T-cell (primary cell): ENCODE measurements around the gene FAF2. TPM values are rescaled to one million over a fixed set of nuclear protein-coding genes. Genes with fewer than 3 reads are reported as not detected.

Source experiments
- ATAC-seq, 4 experiments: fragments of 200-7000 bp in 3 of 4; fragments of 150-1000 bp in 1 of 4; cut with Tn5 transposase; replicated peaks in 1 of 4; 1 replicate in 3 of 4; 2 replicates in 1 of 4; pipeline ENCODE4 v1.10.0; 2021; ENCODE audit warnings: moderate library complexity in 3 of 4, mild to moderate bottlenecking in 2 of 4, moderate number of reproducible peaks in 1 of 4
- CTCF ChIA-PET, 2 donors: fragments of 300-600 bp; sonication (Branson Sonifier 250); formaldehyde crosslinking; loops; one replicate each; lab custom pipeline; 2022; ENCODE audit warnings: antibody characterized with exemption in 2 of 2; lab: Charles Lee
- POLR2A ChIA-PET, 2 donors: fragments of 300-600 bp; sonication (Branson Sonifier 250); formaldehyde crosslinking; loops; one replicate each; lab custom pipeline; 2022; ENCODE audit warnings: antibody characterized with exemption in 2 of 2; lab: Charles Lee
- DNase-seq, 35 experiments: peaks; one replicate each; pipeline versions ENCODE4 v3.0.0 to v3.0.0-alpha.2; 2013 to 2023
- H3K27ac ChIP-seq: one replicate; pipeline ENCODE4 v1.5.1; 2013; ENCODE audit warnings: low read length
- H3K27me3 ChIP-seq, 2 experiments: replicated peaks in 1 of 2; 1 replicate in 1 of 2; 2 replicates in 1 of 2; pipeline versions ENCODE4 v1.6.1 to v1.7.0; 2013; ENCODE audit warnings: low read length in 1 of 2, mixed read lengths in 1 of 2; ENCODE audit not compliant: control insufficient read depth in 2 of 2, insufficient read depth in 2 of 2; ENCODE audit errors: extremely low read depth in 1 of 2
- H3K36me3 ChIP-seq, 2 donors: 1 replicate in 1 of 2; 2 replicates in 1 of 2; pipeline versions ENCODE4 v1.6.1 to v1.7.0; 2013; ENCODE audit warnings: low read length in 1 of 2; ENCODE audit not compliant: control insufficient read depth in 2 of 2, insufficient read depth in 1 of 2; ENCODE audit errors: extremely low read depth in 1 of 2
- H3K4me1 ChIP-seq, 2 experiments: 1 replicate in 1 of 2; 2 replicates in 1 of 2; pipeline versions ENCODE4 v1.6.1 to v1.7.0; 2013; ENCODE audit warnings: low read length in 2 of 2, mixed read lengths in 1 of 2; ENCODE audit not compliant: insufficient read depth in 2 of 2, control insufficient read depth in 1 of 2; ENCODE audit errors: extremely low read depth in 1 of 2
- H3K4me3 ChIP-seq, 2 donors: 1 replicate in 1 of 2; 2 replicates in 1 of 2; pipeline versions ENCODE4 v1.5.1 to v1.7.0; 2013; ENCODE audit warnings: mild to moderate bottlenecking in 2 of 2, low read length in 1 of 2, moderate library complexity in 1 of 2; ENCODE audit not compliant: control insufficient read depth in 1 of 2; ENCODE audit errors: extremely low read depth in 1 of 2
- H3K9me3 ChIP-seq: 2 replicates; pipeline ENCODE4 v1.7.0; 2013
- H3K27ac Mint-ChIP-seq, 2 donors: one replicate each; pipeline ENCODE4 v1.8.0; 2020 to 2021; ENCODE audit warnings: mild to moderate bottlenecking in 2 of 2, mixed read lengths in 2 of 2
- H3K27me3 Mint-ChIP-seq, 2 donors: one replicate each; pipeline ENCODE4 v1.8.0; 2021 to 2022; ENCODE audit warnings: mixed read lengths in 2 of 2
- H3K36me3 Mint-ChIP-seq: one replicate; pipeline ENCODE4 v1.8.0; 2021; ENCODE audit warnings: mixed read lengths
- H3K4me1 Mint-ChIP-seq, 3 donors: one replicate each; pipeline ENCODE4 v1.8.0; 2020 to 2022; ENCODE audit warnings: mixed read lengths in 3 of 3, mild to moderate bottlenecking in 1 of 3
- H3K4me3 Mint-ChIP-seq, 3 donors: one replicate each; pipeline ENCODE4 v1.8.0; 2020 to 2022; ENCODE audit warnings: mild to moderate bottlenecking in 3 of 3, mixed read lengths in 3 of 3, moderate library complexity in 3 of 3
- H3K9me3 Mint-ChIP-seq, 3 donors: one replicate each; pipeline ENCODE4 v1.8.0; 2020 to 2022; ENCODE audit warnings: mixed read lengths in 3 of 3
- whole genome bisulfite sequencing: methylation state at CpG from one replicate; pipeline ENCODE4 v1.1.5; 2013; ENCODE audit warnings: missing lambda C conversion rate; ENCODE audit not compliant: insufficient coverage; 5-methylcytosine and 5-hydroxymethylcytosine counted together
- total RNA-seq, 35 experiments: library from RNA in 6 of 35; stranded (reverse) in 6 of 35; fragments of 120-200 nt in 1 of 35; gene quantifications; one replicate each; pipeline versions ENCODE4 v1.2.1 to v1.2.4 and lab custom pipeline; 2013 to 2026

FAF2 gene
- total RNA-seq, 5 donors from 2014 or later (not counting 1 experiment from before 2014, with no cell fraction given): 24.1 to 27.7 (median 26.2) TPM

DNA sequence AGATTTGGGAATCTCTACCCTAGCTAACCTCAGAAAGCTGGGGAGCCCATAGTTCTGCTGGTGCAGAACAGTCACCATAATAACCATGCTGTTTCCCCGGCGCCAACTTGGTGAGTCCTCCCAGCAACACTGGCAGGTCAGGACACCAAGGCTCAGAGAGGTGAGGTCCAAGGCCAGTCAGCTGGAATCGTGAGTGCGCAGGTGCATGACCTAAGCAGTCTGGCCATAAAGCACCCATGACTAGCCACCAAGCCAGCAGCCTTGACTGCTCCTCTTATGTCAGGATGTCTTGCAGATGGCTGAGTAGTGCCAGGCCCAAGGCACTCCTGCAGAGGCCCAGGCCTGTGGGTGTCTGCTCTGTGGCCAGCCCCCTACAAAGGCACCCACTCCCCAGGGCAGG lies 86.5 kb downstream of the FAF2 start:
- Histone ChIP-seq H3K9me3 (no peaks in the 10 kb centered on the region), H3K36me3 (peaks cover 8 to 28% of the 10 kb centered on the region in 2 donors), H3K27ac (peak overlapping the region; percentile 82), H3K27me3 (no peaks in the 10 kb centered on the region), H3K4me3 (peak overlapping the region; percentile 93 to 98), H3K4me1 (peaks cover 42 to 77% of the 10 kb centered on the region in 2 experiments)
- 37% methylated on average over 4 of the region's 4 CpGs for WGBS
- CTCF ChIA-PET: interaction anchor here in 1 of 2 donors (1.3 kb wide), 1 partner anchor 86 kb away, joined by 10 read pairs; the partner anchor contains the start of gene FAF2
- peaks cover 21% of the 10 kb centered on the region for H3K36me3 Mint-ChIP-seq
- H3K4me1 Mint-ChIP-seq: peaks cover 59 to 67% (median 61%) of the 10 kb centered on the region in 3 donors
- no peaks in the 10 kb centered on the region for H3K9me3 Mint-ChIP-seq
- ATAC-seq: no peak
- H3K4me3 Mint-ChIP-seq: peak overlapping the region; percentile 97 to 99 (median 98)
- POLR2A ChIA-PET: interaction anchor here in 1 of 2 donors (0.5 to 1.7 kb wide), 2 partner anchors 9 to 38 kb away, joined by 3 to 7 read pairs; no protein-coding TSS in a partner anchor
- no peak for DNase-seq
- H3K27me3 Mint-ChIP-seq: no peaks in the 10 kb centered on the region
- peak overlapping the region; percentile 98 to 100 for H3K27ac Mint-ChIP-seq

DNA sequence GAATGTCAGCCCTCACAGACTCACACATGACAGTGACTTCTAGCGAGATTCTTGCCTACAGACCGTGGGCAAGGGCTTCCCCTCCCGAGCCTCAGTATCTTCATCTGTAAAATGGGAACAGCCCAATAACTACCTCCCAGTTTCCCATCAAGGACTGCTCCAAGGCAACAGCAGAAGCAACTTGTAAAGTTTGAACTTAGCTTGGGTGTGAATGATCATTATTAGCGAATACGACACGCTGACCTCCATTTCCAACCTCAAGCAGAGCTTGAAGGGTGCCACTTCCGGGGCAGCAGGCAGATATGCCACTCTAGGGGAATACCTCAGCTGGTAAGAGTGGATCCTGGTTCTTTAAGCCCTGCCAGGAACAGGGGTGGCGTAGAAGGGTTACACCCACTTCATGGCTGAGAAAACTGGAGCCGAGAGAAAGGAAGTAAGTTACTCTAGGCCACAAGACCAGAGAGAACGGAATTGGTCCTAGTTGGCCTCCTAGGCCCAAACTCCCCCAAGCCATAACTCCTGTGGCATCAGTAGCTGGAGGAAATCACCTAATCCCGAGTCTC lies 87.0 kb downstream of the FAF2 start:
- H3K27ac Mint-ChIP-seq: peak overlapping the region; percentile 98 to 100
- 0% methylated on average over 3 of the region's 11 CpGs for WGBS
- peaks cover 18% of the 10 kb centered on the region for H3K36me3 Mint-ChIP-seq
- no peaks in the 10 kb centered on the region for H3K9me3 Mint-ChIP-seq
- no peaks in the 10 kb centered on the region for H3K27me3 ChIP-seq
- no peaks in the 10 kb centered on the region for H3K9me3 ChIP-seq
- peak overlapping the region; percentile 97 to 99 (median 98) for H3K4me3 Mint-ChIP-seq
- DNase-seq: peak in 20 of 35 experiments; percentile 24 to 76 (median 44)
- H3K4me1 ChIP-seq: peaks cover 47 to 77% of the 10 kb centered on the region in 2 experiments
- no peaks in the 10 kb centered on the region for H3K27me3 Mint-ChIP-seq
- ATAC-seq: no peak
- peak overlapping the region; percentile 93 to 98 for H3K4me3 ChIP-seq
- CTCF ChIA-PET: interaction anchor here in 1 of 2 donors (0.9 to 1.5 kb wide), 3 partner anchors 9 to 126 kb away, joined by 4 to 10 read pairs (median 4); partner anchors contain the start of gene FAF2
- H3K36me3 ChIP-seq: peaks cover 8 to 26% of the 10 kb centered on the region in 2 donors
- H3K27ac ChIP-seq: peak overlapping the region; percentile 82
- POLR2A ChIA-PET: interaction anchor here in 1 of 2 donors (1.7 kb wide), 1 partner anchor 9 kb away, joined by 7 read pairs; no protein-coding TSS in a partner anchor
- peaks cover 62 to 68% (median 64%) of the 10 kb centered on the region in 3 donors for H3K4me1 Mint-ChIP-seq

DNA sequence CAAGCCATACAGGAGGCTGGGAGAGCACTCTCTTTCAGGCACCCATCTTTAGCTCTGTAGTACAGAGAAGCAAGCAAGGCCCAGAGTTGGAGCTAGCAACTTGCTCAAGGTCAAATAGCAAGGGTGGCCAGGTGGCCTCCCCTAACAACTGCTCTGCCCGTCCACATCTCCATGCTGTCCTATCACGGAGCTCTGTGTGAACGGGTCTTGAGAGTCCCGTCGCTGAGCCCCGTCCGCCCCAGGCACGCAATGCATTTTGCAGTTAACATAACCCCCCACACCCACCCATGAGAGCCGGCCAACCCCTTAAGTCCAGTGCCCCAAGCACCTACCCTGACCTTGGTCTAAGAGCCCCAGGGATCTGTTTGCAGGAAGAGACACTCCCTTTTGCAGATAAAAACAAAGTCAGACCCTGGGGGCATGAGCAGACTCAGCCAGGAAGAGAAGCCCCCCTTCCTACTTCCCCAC lies 87.5 kb downstream of the FAF2 start:
- peak overlapping the region; percentile 82 for H3K27ac ChIP-seq
- no peaks in the 10 kb centered on the region for H3K27me3 ChIP-seq
- POLR2A ChIA-PET: interaction anchor here in 1 of 2 donors (1.7 kb wide), 1 partner anchor 8 kb away, joined by 7 read pairs; no protein-coding TSS in a partner anchor
- Mint-ChIP-seq H3K27me3 (no peaks in the 10 kb centered on the region), H3K27ac (peak overlapping the region; percentile 98 to 100), H3K9me3 (no peaks in the 10 kb centered on the region), H3K4me3 (peak overlapping the region; percentile 97 to 99 (median 98)), H3K4me1 (peaks cover 66 to 73% (median 67%) of the 10 kb centered on the region in 3 donors), H3K36me3 (peaks cover 18% of the 10 kb centered on the region)
- H3K36me3 ChIP-seq: peaks cover 8 to 22% of the 10 kb centered on the region in 2 donors
- H3K9me3 ChIP-seq: no peaks in the 10 kb centered on the region
- no peak for DNase-seq
- peak overlapping the region; percentile 93 to 98 for H3K4me3 ChIP-seq
- H3K4me1 ChIP-seq: peaks cover 48 to 77% of the 10 kb centered on the region in 2 experiments
- ATAC-seq: no peak
- 0% methylated on average over 5 of the region's 9 CpGs for WGBS
- CTCF ChIA-PET: interaction anchor here in 1 of 2 donors (0.9 to 1.5 kb wide), 3 partner anchors 9 to 125 kb away, joined by 4 to 10 read pairs (median 4); partner anchors contain the start of gene FAF2

DNA sequence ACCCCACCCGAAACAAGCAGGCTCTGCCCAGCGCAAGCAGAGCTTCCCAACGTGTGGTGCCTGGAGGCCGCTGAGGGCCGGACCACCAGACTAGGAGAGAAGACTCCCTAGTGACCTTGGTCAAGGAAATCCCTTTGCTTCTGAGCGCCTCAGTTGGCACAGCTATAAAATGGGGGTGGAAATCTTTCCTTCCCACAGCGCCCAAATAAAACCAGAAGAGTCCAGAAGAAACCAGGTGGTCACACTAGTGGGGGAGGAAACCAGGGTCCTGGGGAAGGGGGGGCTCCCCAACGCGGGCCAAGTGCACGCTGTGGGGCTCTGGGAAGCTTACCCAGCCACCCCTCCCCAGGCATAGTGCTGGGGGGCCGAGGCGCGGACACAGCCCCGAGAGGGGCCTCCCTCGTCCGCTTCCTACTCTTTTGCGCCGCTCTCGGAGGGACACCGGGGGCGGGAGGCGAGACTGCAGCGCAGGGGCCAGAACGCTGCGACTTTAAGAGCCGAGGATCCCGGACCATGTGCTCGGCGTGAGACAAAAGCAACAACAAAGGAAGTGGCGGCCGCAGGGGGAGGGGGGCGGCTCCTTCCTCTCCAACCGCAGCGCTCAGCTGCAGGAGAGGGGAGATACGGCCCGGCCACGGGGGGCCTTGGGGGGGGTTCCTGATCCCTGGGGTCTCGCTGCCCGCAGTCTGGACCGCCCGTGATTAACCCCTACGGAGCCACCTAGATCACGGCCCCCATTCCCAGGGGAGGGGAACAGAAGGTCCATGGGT lies 88.1 kb downstream of the FAF2 start:
- Histone ChIP-seq H3K27ac (peak overlapping the region; percentile 82), H3K4me3 (peak overlapping the region; percentile 93 to 98), H3K9me3 (no peaks in the 10 kb centered on the region), H3K4me1 (peaks cover 49 to 77% of the 10 kb centered on the region in 2 experiments), H3K36me3 (peaks cover 4 to 17% of the 10 kb centered on the region in 2 donors), H3K27me3 (no peaks in the 10 kb centered on the region)
- ChIA-PET POLR2A (interaction anchor here in 1 of 2 donors (2.6 kb wide), 1 partner anchor 11 kb away, joined by 9 read pairs; no protein-coding TSS in a partner anchor), CTCF (interaction anchor here (0.7 to 3.0 kb wide), 6 partner anchors 8 to 791 kb away, joined by 3 to 19 read pairs (median 4); partner anchors contain the start of gene FAF2 (in 1 of the 2))
- peak; percentile 21 to 41 (median 34) for ATAC-seq
- peaks cover 16% of the 10 kb centered on the region for H3K36me3 Mint-ChIP-seq
- 0% methylated on average over 22 of the region's 43 CpGs for WGBS
- H3K27me3 Mint-ChIP-seq: no peaks in the 10 kb centered on the region
- DNase-seq: peak; percentile 71 to 90 (median 82)
- no peaks in the 10 kb centered on the region for H3K9me3 Mint-ChIP-seq
- peak overlapping the region; percentile 98 to 100 for H3K27ac Mint-ChIP-seq
- peak overlapping the region; percentile 97 to 99 (median 98) for H3K4me3 Mint-ChIP-seq
- peaks cover 67 to 75% (median 67%) of the 10 kb centered on the region in 3 donors for H3K4me1 Mint-ChIP-seq

GRCh38 chr5:176536902-176537553 lies 88.8 kb downstream of the FAF2 start, which contains the start of gene RNF44:
Gene RNF44 (minus strand): TSS chr5:176537402. CDS start chr5:176532472, 4,930 bp downstream.
- ATAC-seq (peak; percentile 63 to 70 (median 68)), DNase-seq (peak; percentile 96 to 100 (median 99))
- CTCF ChIA-PET: interaction anchor here (0.5 to 3.0 kb wide), 8 partner anchors 21 to 790 kb away, joined by 3 to 19 read pairs (median 4); partner anchors contain the start of gene FAF2 (in 1 of the 2)
- peak within 1 kb of the TSS; percentile 97 to 99 (median 98) for H3K4me3 Mint-ChIP-seq
- H3K27me3 Mint-ChIP-seq: no peaks in the 10 kb centered on the region
- no peaks in the 10 kb centered on the region for H3K9me3 Mint-ChIP-seq
- Histone ChIP-seq H3K9me3 (no peaks in the 10 kb centered on the region), H3K4me3 (peak within 1 kb of the TSS; percentile 93 to 98), H3K27ac (peak within 1 kb of the TSS; percentile 99), H3K4me1 (peaks cover 48 to 77% of the 10 kb centered on the region in 2 experiments), H3K27me3 (no peaks in the 10 kb centered on the region), H3K36me3 (peaks cover 0 to 10% of the 10 kb centered on the region in 2 donors)
- POLR2A ChIA-PET: interaction anchor here (0.6 to 2.6 kb wide), 5 partner anchors 10 to 174 kb away, joined by 3 to 9 read pairs (median 3); partner anchors contain the start of gene FAF2 (in 1 of the 2)
- under 1% methylated on average over 42 of the region's 63 CpGs for WGBS
- peak within 1 kb of the TSS; percentile 100 for H3K27ac Mint-ChIP-seq
- peaks cover 14% of the 10 kb centered on the region for H3K36me3 Mint-ChIP-seq
- H3K4me1 Mint-ChIP-seq: peaks cover 68 to 78% (median 68%) of the 10 kb centered on the region in 3 donors
